Hepatocyte (in vitro differentiated cells): ENCODE measurements around the gene TLX2. TPM values are rescaled to one million over a fixed set of nuclear protein-coding genes. Genes with fewer than 3 reads are reported as not detected.
"Not testable (repeated sequence)": the region's sequence is repeated elsewhere in the genome, so short reads cannot be mapped to it uniquely, and the experiment has no call there.

Source experiments
- DNase-seq: peaks from one replicate; pipeline ENCODE4 v3.0.0-alpha.2; 2016; ENCODE audit warnings: low spot score
- H2AFZ ChIP-seq: fragments of 200-600 bp; sonication (generic); 2 replicates; pipeline ENCODE4 v1.6.0; 2016; ENCODE audit warnings: antibody characterized with exemption, mild to moderate bottlenecking
- H3K27ac ChIP-seq: fragments of 200-600 bp; sonication (generic); 2 replicates; pipeline ENCODE4 v1.5.1; 2016; ENCODE audit warnings: mild to moderate bottlenecking
- H3K27me3 ChIP-seq: fragments of 200-600 bp; sonication (generic); 2 replicates; pipeline ENCODE4 v1.6.1; 2016
- H3K36me3 ChIP-seq: fragments of 200-600 bp; sonication (generic); replicated peaks from 2 replicates; pipeline ENCODE4 v1.5.1; 2016; ENCODE audit warnings: low read depth; ENCODE audit not compliant: insufficient read depth
- H3K4me1 ChIP-seq: fragments of 200-600 bp; sonication (generic); 2 replicates; pipeline ENCODE4 v1.5.1; 2016; ENCODE audit warnings: mild to moderate bottlenecking, moderate library complexity; ENCODE audit not compliant: insufficient read depth
- H3K4me2 ChIP-seq: fragments of 200-600 bp; sonication (generic); 2 replicates; pipeline ENCODE4 v1.6.0; 2016
- H3K4me3 ChIP-seq: fragments of 200-600 bp; sonication (generic); 2 replicates; pipeline ENCODE4 v1.5.1; 2016; ENCODE audit warnings: mild to moderate bottlenecking
- H3K79me2 ChIP-seq: fragments of 200-600 bp; sonication (generic); 2 replicates; pipeline ENCODE4 v1.6.0; 2017; ENCODE audit warnings: mild to moderate bottlenecking
- H3K9me2 ChIP-seq: fragments of 200-600 bp; sonication (generic); replicated peaks from 2 replicates; pipeline ENCODE4 v1.6.0; 2017; ENCODE audit warnings: mild to moderate bottlenecking; ENCODE audit not compliant: insufficient read depth
- H3K9me3 ChIP-seq: fragments of 200-600 bp; sonication (generic); 2 replicates; pipeline ENCODE4 v1.5.1; 2016; ENCODE audit warnings: low read depth, mild to moderate bottlenecking
- H4K20me1 ChIP-seq: fragments of 200-600 bp; sonication (generic); 2 replicates; pipeline ENCODE4 v1.6.0; 2016; ENCODE audit warnings: mild to moderate bottlenecking; ENCODE audit not compliant: insufficient read depth, poor library complexity, severe bottlenecking
- CTCF ChIP-seq: fragments of 200-600 bp; sonication (generic); IDR thresholded peaks from 2 replicates; pipeline ENCODE4 v1.5.1; 2016; ENCODE audit warnings: antibody characterized with exemption, mild to moderate bottlenecking; ENCODE audit not compliant: poor library complexity
- EZH2 ChIP-seq: fragments of 200-600 bp; sonication (generic); IDR thresholded peaks from 2 replicates; pipeline ENCODE4 v1.6.1; 2016; ENCODE audit warnings: antibody characterized with exemption, mild to moderate bottlenecking, borderline replicate concordance
- EZH2phosphoT487 ChIP-seq: fragments of 200-600 bp; sonication (generic); IDR thresholded peaks from one replicate; pipeline ENCODE4 v1.6.1; 2018; ENCODE audit warnings: antibody characterized with exemption, mild to moderate bottlenecking, low read depth, moderate library complexity; ENCODE audit not compliant: unreplicated experiment, severe bottlenecking
- WGBS: methylation state at CpG from one replicate; pipeline ENCODE4 v1.1.6; 2016; ENCODE audit warnings: low lambda C conversion rate; ENCODE audit errors: missing lambda C conversion rate; 5-methylcytosine and 5-hydroxymethylcytosine counted together
- polyA plus RNA-seq: library from polyadenylated mRNA; unstranded; fragments of >200 nt; fragmentation: Nextera tagmentation; extraction: Ambion mirVana; gene quantifications from 2 replicates; pipeline ENCODE4 v1.2.1, GENCODE V29; 2016
- total RNA-seq: library from RNA; depleted of rRNA; stranded (reverse); fragments of >200 nt; gene quantifications from 2 replicates; pipeline ENCODE4 v1.2.3, GENCODE V29; 2014

Gene TLX2
- total and polyA plus RNA-seq, 2 experiments from 2014 or later: not detected

GRCh38 chr2:74559912-74560311 is 45.7 kb downstream of the TLX2 start:
- Histone ChIP-seq H3K27ac (no peak overlapping the region), H3K9me3 (no peaks in the 10 kb centered on the region), H3K4me1 (peaks cover 5% of the 10 kb centered on the region), H4K20me1 (no peaks in the 10 kb centered on the region), H3K9me2 (no peaks in the 10 kb centered on the region), H3K79me2 (no peaks in the 10 kb centered on the region), H3K4me2 (no peak overlapping the region), H3K4me3 (no peak overlapping the region), H3K27me3 (peaks cover 26% of the 10 kb centered on the region), H3K36me3 (no peaks in the 10 kb centered on the region), H2AFZ (no peak overlapping the region)
- DNase-seq: no peak
- no peak for TF ChIP-seq EZH2
- no peak for TF ChIP-seq CTCF
- no peak for TF ChIP-seq EZH2phosphoT487
- 32% methylated on average over 2 of the region's 5 CpGs for WGBS

GRCh38 chr2:74560591-74560990 is 46.3 kb downstream of the TLX2 start:
- no peaks in the 10 kb centered on the region for H3K9me3 ChIP-seq
- peaks cover 26% of the 10 kb centered on the region for H3K27me3 ChIP-seq
- no peaks in the 10 kb centered on the region for H4K20me1 ChIP-seq
- H3K27ac ChIP-seq: no peak overlapping the region
- H3K79me2 ChIP-seq: no peaks in the 10 kb centered on the region
- no peaks in the 10 kb centered on the region for H3K9me2 ChIP-seq
- H3K4me3 ChIP-seq: no peak overlapping the region
- no peaks in the 10 kb centered on the region for H3K4me1 ChIP-seq
- TF ChIP-seq EZH2 (no peak), CTCF (no peak), EZH2phosphoT487 (no peak)
- no peak overlapping the region for H3K4me2 ChIP-seq
- 63% methylated on average over 6 of the region's 6 CpGs for WGBS
- H2AFZ ChIP-seq: no peak overlapping the region
- no peak for DNase-seq
- no peaks in the 10 kb centered on the region for H3K36me3 ChIP-seq

GRCh38 chr2:74561022-74561421 is 46.8 kb downstream of the TLX2 start:
- 100% methylated on average over 1 of the region's 1 CpG for WGBS

GRCh38 chr2:74562126-74562775 is 48.0 kb downstream of the TLX2 start:
- DNase-seq: no peak
- TF ChIP-seq EZH2phosphoT487: no peak
- no peak for TF ChIP-seq EZH2
- no peak for TF ChIP-seq CTCF
- Histone ChIP-seq H2AFZ (no peak overlapping the region), H3K4me3 (no peak overlapping the region), H3K27ac (no peak overlapping the region), H3K9me3 (no peaks in the 10 kb centered on the region), H3K4me2 (no peak overlapping the region), H3K27me3 (peaks cover 26% of the 10 kb centered on the region), H3K79me2 (no peaks in the 10 kb centered on the region), H3K4me1 (no peaks in the 10 kb centered on the region), H3K36me3 (no peaks in the 10 kb centered on the region), H3K9me2 (no peaks in the 10 kb centered on the region), H4K20me1 (no peaks in the 10 kb centered on the region)
- 82% methylated on average over 7 of the region's 7 CpGs for WGBS

More at GRCh38 chr2:74561022-74561421, 46.8 kb downstream of the TLX2 start:
- not testable (repeated sequence) for H3K36me3 ChIP-seq, H3K4me1 ChIP-seq, H4K20me1 ChIP-seq, H3K4me3 ChIP-seq, DNase-seq, H2AFZ ChIP-seq, H3K4me2 ChIP-seq, H3K9me3 ChIP-seq, H3K27ac ChIP-seq, H3K79me2 ChIP-seq, H3K9me2 ChIP-seq
- peaks cover 26% of the 10 kb centered on the region for H3K27me3 ChIP-seq
